Dermis microvascular lymphatic vessel endothelial cell (primary cell): ENCODE data around the gene ZBTB8B. TPM values are rescaled to one million over a fixed set of nuclear protein-coding genes. Genes with fewer than 3 reads are reported as not detected.
"Not testable (repeated sequence)": the region's sequence is repeated elsewhere in the genome, so short reads cannot be mapped to it uniquely, and the experiment has no call there.

ENCODE experiments used
- DNase-seq, 2 donors: peaks; one replicate each; pipeline versions ENCODE4 v3.0.0 to v3.0.0-alpha.2; 2010; ENCODE audit warnings: low read depth in 2 of 2
- total RNA-seq: library from RNA; depleted of rRNA; stranded (reverse); fragments of >200 nt; gene quantifications from 2 replicates; pipeline ENCODE4 v1.2.1, GENCODE V29; 2014

The ZBTB8B gene
- total RNA-seq = under 0.01 TPM in 2 replicates

GRCh38 chr1:32464716-32465577 is at the start of gene ZBTB8B:
Gene ZBTB8B (plus strand): TSS chr1:32465072. CDS start chr1:32470625, 5,553 bp downstream.
- peak in 1 of 2 donors; percentile 47 for DNase-seq

- no peak for DNase-seq
Observed at GRCh38 chr1:32421775-32422174, 43.1 kb upstream of the ZBTB8B start.

DNA sequence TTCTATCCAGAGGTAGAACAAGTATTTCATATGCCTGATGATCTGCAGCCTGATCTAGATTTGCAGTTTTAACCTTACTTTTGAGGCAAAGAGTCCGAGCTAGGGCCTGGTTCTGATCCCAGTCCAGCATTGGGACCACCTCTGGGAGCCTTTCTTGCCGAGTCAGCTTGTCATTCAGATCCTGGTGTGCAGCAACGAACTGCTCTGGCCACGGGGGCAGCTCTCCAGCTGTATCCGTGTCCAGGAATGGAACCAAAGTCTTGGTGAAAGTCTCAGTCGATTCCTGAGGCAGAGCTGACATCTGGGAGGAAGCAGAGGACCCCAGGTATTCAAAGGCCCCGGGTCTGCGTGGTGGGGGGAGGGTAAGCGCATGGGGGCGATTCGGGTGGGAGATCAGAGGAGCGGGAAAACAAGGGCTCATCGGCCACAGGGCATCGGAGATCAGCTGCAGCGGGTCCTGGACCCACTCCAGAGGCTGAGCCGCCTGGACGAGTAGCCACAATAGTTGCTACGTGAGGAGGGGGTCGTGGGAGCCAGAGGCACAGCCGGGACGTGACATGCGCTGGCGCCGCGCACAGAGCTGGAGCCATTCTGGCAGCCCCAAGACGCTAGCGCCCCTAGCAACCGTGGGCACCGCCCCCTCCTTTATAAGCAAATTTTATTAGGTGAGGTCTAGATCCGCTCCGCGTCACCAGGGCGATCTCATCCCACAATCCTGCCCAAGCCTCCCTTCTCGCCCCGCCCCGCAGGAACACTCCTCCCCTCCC is 38.2 kb upstream of the ZBTB8B start:
- no peak for DNase-seq

- no peak for DNase-seq
Observed at GRCh38 chr1:32427264-32427963, 37.5 kb upstream of the ZBTB8B start.

GRCh38 chr1:32431736-32432400 is 33.0 kb upstream of the ZBTB8B start:
- no peak for DNase-seq

GRCh38 chr1:32438136-32438535 is 26.7 kb upstream of the ZBTB8B start:
- DNase-seq = no peak

- not testable (repeated sequence) for DNase-seq
Observed at GRCh38 chr1:32438777-32439176, 26.1 kb upstream of the ZBTB8B start.

- not testable (repeated sequence) for DNase-seq
Observed at GRCh38 chr1:32441467-32441866, 23.4 kb upstream of the ZBTB8B start.

DNA sequence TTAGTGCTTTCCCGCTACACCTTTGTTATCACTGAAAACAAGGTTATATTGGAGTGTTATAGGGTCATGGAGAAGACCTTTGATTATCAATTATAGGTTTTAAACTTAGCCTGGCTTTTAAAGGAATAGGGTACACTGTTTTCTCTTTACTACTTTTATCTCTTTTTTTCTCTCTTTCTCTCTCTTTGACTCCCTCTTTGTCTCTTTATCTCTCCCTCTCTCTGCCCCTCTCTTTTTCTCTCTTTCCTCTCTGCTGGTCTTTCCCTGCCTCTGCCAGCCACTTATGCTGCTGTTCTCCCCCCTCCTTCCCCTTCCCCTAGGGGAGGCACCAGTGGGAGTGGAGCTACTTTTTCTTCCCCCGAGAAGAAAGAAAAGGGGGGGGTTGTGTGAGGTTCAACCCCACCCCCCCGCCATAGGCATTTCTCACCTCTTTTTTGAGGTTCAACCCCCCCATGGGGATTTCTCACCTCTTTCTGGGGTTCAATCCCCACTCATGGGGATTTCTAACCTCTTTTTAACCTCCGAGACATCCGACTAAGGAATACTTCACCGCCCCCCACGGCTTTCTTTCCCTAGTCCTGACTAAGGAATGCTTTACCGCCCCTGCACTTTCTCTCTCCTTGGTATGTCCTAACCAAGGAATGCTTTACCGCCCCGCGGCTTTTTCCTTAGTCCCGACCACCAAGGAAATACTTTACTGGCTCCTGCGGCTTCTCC is 17.2 kb upstream of the ZBTB8B start:
- DNase-seq = peak in 1 of 2 donors; percentile 26

DNA sequence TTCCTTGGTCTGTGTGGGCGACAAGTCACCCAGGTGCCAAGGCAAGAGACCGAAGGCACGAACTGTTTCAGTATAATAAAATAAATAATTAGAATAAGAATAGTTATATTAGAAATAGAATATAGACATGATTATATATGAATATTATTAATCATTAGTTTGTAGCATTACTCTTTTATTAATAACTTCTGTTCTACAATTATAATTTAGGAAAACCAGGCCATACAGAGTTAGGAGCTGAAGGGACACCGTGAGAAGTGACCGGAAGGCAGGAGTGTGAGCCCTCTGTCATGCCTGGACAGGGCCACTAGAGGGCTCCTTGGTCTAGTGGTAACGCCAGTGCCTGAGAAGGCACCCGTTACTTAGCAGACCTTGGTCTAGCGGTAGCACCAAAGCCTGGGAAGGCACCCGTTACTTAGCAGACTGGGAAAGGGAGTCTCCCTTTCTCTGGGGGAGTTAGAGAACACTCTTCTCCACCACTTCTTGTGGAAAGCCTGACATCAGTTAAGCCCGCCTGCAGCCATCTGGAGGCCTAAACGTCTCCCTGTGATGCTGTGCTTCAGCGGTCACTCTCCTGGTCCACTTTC is 16.6 kb upstream of the ZBTB8B start:
- peak; percentile 43 to 76 for DNase-seq

GRCh38 chr1:32448773-32449456 is 16.0 kb upstream of the ZBTB8B start:
- peak in 1 of 2 donors; percentile 16 for DNase-seq

DNA sequence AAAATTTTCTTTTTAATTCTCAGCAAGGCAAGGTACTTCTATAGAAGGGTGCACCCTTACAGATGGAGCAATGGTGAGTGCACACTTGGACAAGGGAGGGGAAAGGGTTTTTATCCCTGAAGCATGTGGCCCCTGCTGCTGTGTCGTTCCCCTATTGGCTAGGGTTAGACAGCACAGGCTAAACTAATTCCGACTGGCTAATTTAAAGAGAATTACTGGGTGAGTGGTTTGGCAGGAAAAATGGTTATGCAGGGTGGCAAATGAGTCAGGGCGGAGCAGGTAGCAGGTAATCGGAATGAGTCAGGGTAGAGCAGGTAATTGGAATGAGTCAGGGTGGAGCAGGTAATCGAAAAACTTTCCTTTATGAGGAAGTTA is 15.4 kb upstream of the ZBTB8B start:
- not testable (repeated sequence) for DNase-seq

DNA sequence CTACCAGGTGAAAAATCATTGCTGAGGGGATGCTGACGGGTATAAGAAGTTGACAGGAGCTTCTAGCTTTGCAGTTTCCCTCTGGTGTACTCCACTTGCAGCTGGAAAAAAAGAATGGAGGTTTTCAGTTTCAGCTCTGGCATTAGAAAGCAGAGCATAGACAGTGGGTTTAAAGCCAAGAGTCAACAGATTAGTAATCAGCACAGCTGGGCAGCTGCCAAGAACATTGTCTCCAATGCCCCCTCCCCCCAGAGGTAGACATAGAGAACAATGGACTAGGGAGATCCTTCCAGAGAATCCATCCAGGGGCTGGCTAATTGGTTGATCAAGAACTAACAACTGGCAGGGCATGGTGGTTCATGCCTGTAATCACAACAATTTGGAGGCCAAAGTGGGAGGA is 10.1 kb upstream of the ZBTB8B start:
- DNase-seq = peak; percentile 64 to 90

- no peak for DNase-seq
Observed at GRCh38 chr1:32455958-32456357, 8.9 kb upstream of the ZBTB8B start.

GRCh38 chr1:32458798-32459197 is 6.1 kb upstream of the ZBTB8B start:
- not testable (repeated sequence) for DNase-seq

DNA sequence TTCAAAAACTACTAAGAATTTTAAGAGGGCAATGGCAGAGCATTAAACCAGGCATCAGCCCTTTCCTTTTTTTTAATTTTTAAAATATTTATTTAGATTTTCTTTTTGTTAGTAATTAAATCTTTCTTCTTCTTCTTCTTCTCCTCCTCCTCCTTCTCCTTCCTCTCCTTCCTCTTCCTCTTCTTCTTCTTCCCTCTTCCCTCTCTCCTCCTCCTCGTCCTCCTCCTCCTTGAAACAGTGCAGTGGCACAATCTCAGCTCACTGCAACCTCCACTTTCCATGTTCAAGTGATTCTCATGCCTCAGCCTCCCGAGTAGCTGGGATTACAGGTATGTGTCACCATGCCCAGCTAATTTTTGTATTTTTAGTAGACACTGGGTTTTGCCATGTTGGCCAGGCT is 1.9 kb upstream of the ZBTB8B start:
- DNase-seq = not testable (repeated sequence)

- DNase-seq = peak in 1 of 2 donors; percentile 21
Observed at GRCh38 chr1:32464191-32464715, 619 bp upstream of the ZBTB8B start.

GRCh38 chr1:32465578-32465933 is 684 bp downstream of the ZBTB8B start:
- no peak for DNase-seq

DNA sequence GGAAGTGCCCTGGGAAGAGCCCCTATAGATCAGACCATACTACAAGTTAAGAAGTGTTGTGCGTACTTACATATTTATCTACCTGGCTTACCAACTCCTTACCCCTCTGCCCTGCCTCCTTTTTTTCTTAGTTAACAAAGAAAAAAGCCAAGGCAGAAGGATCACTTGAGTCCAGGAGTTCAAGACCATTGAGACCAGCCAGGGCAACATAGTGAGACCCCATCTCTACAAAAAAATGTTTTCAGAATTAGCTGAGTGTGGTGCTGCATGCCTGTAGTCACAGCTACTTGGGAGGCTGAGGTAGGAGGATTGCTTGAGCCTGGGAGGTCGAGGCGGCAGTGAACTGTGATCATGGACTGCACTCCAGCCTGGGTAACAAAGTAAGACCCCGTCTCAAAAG is 1.9 kb downstream of the ZBTB8B start:
- no peak for DNase-seq

- DNase-seq = no peak
Observed at GRCh38 chr1:32468791-32469190, 3.9 kb downstream of the ZBTB8B start.
